Panc1 (cell line): ENCODE data around the gene FBXO42.

Source experiments
- POLR2AphosphoS5 ChIP-seq: IDR thresholded peaks from 2 replicates; pipeline ENCODE4 v1.6.1; 2012; ENCODE audit warnings: mild to moderate bottlenecking, low read depth, low read length, moderate library complexity
- SIN3A ChIP-seq: IDR thresholded peaks from 2 replicates; pipeline ENCODE4 v1.6.1; 2012; ENCODE audit warnings: low read depth, mild to moderate bottlenecking, low read length, moderate library complexity, borderline replicate concordance; ENCODE audit not compliant: insufficient read depth
- TCF7L2 ChIP-seq: IDR thresholded peaks from 2 replicates; pipeline ENCODE4 v1.6.1; 2011; ENCODE audit warnings: mild to moderate bottlenecking, low read depth, low read length, inconsistent platforms
- TF ChIP-seq, protein P1 (sequence below): fragments of 450-650 bp; IDR thresholded peaks from 2 replicates; pipeline ENCODE4 v1.5.1; 2017; ENCODE audit warnings: mild to moderate bottlenecking
- TF ChIP-seq, protein P2 (sequence below), 2 experiments: IDR thresholded peaks; 2 replicates each; pipeline ENCODE4 v1.6.1; 2011 to 2012; ENCODE audit warnings: low read depth in 2 of 2, control low read depth in 1 of 2, low read length in 1 of 2, mild to moderate bottlenecking in 1 of 2, moderate library complexity in 1 of 2; ENCODE audit not compliant: insufficient read depth in 1 of 2

DNA sequence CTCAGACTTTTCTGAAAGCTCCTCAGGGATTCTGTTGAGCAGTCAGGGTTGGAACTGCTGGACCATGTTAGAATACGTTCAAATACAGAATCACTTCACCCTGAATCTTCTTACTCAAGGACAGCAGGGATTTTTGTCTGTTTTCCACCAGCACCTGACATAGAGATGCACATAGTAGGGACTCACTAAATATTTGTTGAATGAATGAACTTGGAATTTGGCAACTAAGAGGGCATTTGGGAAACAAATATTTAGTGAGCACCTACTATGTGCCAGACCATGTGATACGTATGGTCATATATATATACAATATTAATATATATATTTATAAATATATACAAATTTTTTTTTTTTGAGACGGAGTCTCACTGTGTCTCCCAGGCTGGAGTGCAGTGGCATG lies 4.6 kb upstream of the FBXO42 start:
- TF ChIP-seq, protein P1, sequence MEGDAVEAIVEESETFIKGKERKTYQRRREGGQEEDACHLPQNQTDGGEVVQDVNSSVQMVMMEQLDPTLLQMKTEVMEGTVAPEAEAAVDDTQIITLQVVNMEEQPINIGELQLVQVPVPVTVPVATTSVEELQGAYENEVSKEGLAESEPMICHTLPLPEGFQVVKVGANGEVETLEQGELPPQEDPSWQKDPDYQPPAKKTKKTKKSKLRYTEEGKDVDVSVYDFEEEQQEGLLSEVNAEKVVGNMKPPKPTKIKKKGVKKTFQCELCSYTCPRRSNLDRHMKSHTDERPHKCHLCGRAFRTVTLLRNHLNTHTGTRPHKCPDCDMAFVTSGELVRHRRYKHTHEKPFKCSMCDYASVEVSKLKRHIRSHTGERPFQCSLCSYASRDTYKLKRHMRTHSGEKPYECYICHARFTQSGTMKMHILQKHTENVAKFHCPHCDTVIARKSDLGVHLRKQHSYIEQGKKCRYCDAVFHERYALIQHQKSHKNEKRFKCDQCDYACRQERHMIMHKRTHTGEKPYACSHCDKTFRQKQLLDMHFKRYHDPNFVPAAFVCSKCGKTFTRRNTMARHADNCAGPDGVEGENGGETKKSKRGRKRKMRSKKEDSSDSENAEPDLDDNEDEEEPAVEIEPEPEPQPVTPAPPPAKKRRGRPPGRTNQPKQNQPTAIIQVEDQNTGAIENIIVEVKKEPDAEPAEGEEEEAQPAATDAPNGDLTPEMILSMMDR = no peak
- TF ChIP-seq POLR2AphosphoS5 (no peak), TCF7L2 (no peak), SIN3A (no peak)
- TF ChIP-seq, protein P2, sequence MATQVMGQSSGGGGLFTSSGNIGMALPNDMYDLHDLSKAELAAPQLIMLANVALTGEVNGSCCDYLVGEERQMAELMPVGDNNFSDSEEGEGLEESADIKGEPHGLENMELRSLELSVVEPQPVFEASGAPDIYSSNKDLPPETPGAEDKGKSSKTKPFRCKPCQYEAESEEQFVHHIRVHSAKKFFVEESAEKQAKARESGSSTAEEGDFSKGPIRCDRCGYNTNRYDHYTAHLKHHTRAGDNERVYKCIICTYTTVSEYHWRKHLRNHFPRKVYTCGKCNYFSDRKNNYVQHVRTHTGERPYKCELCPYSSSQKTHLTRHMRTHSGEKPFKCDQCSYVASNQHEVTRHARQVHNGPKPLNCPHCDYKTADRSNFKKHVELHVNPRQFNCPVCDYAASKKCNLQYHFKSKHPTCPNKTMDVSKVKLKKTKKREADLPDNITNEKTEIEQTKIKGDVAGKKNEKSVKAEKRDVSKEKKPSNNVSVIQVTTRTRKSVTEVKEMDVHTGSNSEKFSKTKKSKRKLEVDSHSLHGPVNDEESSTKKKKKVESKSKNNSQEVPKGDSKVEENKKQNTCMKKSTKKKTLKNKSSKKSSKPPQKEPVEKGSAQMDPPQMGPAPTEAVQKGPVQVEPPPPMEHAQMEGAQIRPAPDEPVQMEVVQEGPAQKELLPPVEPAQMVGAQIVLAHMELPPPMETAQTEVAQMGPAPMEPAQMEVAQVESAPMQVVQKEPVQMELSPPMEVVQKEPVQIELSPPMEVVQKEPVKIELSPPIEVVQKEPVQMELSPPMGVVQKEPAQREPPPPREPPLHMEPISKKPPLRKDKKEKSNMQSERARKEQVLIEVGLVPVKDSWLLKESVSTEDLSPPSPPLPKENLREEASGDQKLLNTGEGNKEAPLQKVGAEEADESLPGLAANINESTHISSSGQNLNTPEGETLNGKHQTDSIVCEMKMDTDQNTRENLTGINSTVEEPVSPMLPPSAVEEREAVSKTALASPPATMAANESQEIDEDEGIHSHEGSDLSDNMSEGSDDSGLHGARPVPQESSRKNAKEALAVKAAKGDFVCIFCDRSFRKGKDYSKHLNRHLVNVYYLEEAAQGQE (IDR thresholded peaks at IDR 0.05; ENCODE audit: insufficient read depth in 1 of 2, low read depth in 2 of 2, low read length in 1 of 2) = no peak
